ENCODE measurements around the gene SH3GL3.

GRCh38 chr15:83487519-83487918 lies 40.4 kb downstream of the SH3GL3 start:
- TF ChIP-seq, protein P1, sequence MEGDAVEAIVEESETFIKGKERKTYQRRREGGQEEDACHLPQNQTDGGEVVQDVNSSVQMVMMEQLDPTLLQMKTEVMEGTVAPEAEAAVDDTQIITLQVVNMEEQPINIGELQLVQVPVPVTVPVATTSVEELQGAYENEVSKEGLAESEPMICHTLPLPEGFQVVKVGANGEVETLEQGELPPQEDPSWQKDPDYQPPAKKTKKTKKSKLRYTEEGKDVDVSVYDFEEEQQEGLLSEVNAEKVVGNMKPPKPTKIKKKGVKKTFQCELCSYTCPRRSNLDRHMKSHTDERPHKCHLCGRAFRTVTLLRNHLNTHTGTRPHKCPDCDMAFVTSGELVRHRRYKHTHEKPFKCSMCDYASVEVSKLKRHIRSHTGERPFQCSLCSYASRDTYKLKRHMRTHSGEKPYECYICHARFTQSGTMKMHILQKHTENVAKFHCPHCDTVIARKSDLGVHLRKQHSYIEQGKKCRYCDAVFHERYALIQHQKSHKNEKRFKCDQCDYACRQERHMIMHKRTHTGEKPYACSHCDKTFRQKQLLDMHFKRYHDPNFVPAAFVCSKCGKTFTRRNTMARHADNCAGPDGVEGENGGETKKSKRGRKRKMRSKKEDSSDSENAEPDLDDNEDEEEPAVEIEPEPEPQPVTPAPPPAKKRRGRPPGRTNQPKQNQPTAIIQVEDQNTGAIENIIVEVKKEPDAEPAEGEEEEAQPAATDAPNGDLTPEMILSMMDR (IDR thresholded peaks at IDR 0.05): no peak
- no peak for TF ChIP-seq ZFX (IDR thresholded peaks at IDR 0.05; ENCODE audit: borderline replicate concordance)

All from 22Rv1 (cell line).